Testis (tissue), 2 donors: ENCODE results near the gene ESRRA.

ENCODE experiments used
- CTCF ChIP-seq, 3 experiments: fragments of 450-650 bp in 2 of 3; fragments of 200-600 bp in 1 of 3; sonication (generic) in 1 of 3; IDR thresholded peaks; one replicate each; pipeline ENCODE4 v1.5.1; 2016 to 2019; ENCODE audit warnings: antibody characterized with exemption in 3 of 3, mild to moderate bottlenecking in 2 of 3, moderate library complexity in 1 of 3
- POLR2A ChIP-seq: fragments of 450-650 bp; IDR thresholded peaks from one replicate; pipeline ENCODE4 v1.6.1; 2017; ENCODE audit warnings: antibody characterized with exemption, mild to moderate bottlenecking, moderate library complexity

DNA sequence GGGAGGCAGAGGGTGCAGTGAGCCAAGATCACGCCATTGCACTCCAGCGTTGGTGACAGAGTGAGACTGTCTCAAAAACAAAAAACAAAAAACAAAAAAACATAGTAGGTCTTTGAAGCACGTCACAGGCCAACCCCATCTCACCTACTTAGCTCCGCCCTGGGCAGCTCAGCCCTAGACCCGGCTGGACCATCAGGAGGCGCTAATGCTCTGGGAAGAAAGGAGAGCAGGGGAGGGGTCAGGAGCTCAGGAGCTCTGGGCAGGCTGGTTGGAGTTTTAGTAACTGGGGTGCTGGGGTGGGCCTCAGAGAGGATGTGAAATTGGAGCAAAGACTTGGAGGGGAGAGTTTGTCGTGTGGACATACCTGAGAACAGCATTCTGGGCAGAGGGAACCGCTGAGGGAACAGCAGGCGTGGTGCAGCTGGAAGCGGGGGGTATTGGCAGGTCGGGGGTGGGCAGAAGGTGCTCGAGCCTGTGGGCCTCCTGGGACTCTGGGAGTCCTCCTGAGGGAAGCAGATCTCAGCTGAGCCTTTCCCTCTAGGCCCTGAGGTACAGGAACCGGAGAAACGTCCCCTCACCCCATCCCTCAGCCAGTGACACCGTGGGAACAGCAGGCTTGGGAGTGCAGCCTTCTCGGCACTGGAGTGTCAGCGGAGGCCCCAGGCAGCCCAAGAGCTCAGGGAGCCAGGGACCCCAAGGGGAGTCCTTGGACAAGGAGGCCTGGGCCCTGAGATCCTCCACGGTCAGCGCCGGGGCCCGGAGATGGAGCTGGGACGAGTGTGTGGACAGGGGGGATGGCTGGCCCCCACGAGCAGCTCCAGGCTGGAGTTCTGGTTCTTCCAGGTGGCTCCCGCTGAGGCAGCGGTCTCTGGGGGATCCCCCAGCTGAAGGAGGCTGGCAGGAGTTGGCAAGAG lies 51.4 kb downstream of the ESRRA start:
- TF ChIP-seq CTCF (IDR thresholded peaks at IDR 0.05) (peak in 1 of 3 experiments; percentile 14), POLR2A (no peak)
